ENCODE results near the gene TRABD2B. TPM values are rescaled to one million over a fixed set of nuclear protein-coding genes. Genes with fewer than 3 reads are reported as not detected.

The TRABD2B gene
- total and polyA plus RNA-seq, 2 of the 13 experiments (the other 11 are each of a cell fraction or from before 2014, with no cell fraction given) = 0.04 TPM; not detected in 1

DNA sequence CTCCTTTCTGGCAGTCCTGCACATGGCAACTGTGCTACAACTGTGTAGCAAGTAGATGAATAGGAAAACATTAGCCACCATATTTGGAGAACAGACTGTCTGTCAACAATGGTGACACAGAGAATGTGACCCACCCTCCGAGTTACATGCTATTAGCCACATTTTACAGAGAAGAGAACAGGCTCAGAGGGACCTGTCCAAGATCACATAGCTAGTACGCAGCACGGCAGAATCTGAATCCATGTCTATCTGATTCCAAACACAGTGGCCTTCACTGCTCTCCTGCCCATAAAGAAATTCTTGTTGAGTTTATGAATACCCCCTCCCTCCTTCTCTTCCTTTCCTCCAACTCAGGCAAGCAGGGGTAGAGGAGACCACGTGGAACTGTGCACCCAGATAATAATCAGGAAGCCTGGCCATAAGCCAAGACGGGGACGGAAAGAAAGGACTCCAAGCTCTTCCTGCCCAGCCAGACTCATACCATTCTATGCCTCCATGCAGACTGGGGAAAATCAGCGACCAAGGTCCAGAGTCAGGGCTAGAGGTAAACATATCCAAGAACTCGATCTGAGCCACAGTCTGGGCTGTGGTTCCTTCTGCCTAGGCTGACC lies 78.8 kb downstream of the TRABD2B start (continued):
- TF ChIP-seq, protein P1, sequence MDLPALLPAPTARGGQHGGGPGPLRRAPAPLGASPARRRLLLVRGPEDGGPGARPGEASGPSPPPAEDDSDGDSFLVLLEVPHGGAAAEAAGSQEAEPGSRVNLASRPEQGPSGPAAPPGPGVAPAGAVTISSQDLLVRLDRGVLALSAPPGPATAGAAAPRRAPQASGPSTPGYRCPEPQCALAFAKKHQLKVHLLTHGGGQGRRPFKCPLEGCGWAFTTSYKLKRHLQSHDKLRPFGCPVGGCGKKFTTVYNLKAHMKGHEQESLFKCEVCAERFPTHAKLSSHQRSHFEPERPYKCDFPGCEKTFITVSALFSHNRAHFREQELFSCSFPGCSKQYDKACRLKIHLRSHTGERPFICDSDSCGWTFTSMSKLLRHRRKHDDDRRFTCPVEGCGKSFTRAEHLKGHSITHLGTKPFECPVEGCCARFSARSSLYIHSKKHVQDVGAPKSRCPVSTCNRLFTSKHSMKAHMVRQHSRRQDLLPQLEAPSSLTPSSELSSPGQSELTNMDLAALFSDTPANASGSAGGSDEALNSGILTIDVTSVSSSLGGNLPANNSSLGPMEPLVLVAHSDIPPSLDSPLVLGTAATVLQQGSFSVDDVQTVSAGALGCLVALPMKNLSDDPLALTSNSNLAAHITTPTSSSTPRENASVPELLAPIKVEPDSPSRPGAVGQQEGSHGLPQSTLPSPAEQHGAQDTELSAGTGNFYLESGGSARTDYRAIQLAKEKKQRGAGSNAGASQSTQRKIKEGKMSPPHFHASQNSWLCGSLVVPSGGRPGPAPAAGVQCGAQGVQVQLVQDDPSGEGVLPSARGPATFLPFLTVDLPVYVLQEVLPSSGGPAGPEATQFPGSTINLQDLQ (CRISPR knock-in tag; IDR thresholded peaks at IDR 0.05) = no peak
- TF ChIP-seq, protein P2, sequence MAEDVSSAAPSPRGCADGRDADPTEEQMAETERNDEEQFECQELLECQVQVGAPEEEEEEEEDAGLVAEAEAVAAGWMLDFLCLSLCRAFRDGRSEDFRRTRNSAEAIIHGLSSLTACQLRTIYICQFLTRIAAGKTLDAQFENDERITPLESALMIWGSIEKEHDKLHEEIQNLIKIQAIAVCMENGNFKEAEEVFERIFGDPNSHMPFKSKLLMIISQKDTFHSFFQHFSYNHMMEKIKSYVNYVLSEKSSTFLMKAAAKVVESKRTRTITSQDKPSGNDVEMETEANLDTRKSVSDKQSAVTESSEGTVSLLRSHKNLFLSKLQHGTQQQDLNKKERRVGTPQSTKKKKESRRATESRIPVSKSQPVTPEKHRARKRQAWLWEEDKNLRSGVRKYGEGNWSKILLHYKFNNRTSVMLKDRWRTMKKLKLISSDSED (CRISPR knock-in tag; IDR thresholded peaks at IDR 0.05) = no peak
- no peak for TF ChIP-seq AKAP8 (CRISPR knock-in tag; IDR thresholded peaks at IDR 0.05)
- TF ChIP-seq, protein P3, sequence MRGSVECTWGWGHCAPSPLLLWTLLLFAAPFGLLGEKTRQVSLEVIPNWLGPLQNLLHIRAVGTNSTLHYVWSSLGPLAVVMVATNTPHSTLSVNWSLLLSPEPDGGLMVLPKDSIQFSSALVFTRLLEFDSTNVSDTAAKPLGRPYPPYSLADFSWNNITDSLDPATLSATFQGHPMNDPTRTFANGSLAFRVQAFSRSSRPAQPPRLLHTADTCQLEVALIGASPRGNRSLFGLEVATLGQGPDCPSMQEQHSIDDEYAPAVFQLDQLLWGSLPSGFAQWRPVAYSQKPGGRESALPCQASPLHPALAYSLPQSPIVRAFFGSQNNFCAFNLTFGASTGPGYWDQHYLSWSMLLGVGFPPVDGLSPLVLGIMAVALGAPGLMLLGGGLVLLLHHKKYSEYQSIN (CRISPR knock-in tag; IDR thresholded peaks at IDR 0.05; ENCODE audit: borderline replicate concordance) = no peak
- TF ChIP-seq SIN3A (IDR thresholded peaks at IDR 0.05; ENCODE audit: borderline replicate concordance, low read depth, low read length) = 0 out of 2 replicates have a peak, but pooled peaks have one; percentile 41
- TF ChIP-seq, protein P4, sequence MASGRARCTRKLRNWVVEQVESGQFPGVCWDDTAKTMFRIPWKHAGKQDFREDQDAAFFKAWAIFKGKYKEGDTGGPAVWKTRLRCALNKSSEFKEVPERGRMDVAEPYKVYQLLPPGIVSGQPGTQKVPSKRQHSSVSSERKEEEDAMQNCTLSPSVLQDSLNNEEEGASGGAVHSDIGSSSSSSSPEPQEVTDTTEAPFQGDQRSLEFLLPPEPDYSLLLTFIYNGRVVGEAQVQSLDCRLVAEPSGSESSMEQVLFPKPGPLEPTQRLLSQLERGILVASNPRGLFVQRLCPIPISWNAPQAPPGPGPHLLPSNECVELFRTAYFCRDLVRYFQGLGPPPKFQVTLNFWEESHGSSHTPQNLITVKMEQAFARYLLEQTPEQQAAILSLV (CRISPR knock-in tag; IDR thresholded peaks at IDR 0.05; ENCODE audit: borderline replicate concordance) = no peak
- TF ChIP-seq, protein P5, sequence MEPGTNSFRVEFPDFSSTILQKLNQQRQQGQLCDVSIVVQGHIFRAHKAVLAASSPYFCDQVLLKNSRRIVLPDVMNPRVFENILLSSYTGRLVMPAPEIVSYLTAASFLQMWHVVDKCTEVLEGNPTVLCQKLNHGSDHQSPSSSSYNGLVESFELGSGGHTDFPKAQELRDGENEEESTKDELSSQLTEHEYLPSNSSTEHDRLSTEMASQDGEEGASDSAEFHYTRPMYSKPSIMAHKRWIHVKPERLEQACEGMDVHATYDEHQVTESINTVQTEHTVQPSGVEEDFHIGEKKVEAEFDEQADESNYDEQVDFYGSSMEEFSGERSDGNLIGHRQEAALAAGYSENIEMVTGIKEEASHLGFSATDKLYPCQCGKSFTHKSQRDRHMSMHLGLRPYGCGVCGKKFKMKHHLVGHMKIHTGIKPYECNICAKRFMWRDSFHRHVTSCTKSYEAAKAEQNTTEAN (CRISPR knock-in tag; conservative IDR thresholded peaks at IDR 0.05) = no peak
- TF ChIP-seq, protein P6, sequence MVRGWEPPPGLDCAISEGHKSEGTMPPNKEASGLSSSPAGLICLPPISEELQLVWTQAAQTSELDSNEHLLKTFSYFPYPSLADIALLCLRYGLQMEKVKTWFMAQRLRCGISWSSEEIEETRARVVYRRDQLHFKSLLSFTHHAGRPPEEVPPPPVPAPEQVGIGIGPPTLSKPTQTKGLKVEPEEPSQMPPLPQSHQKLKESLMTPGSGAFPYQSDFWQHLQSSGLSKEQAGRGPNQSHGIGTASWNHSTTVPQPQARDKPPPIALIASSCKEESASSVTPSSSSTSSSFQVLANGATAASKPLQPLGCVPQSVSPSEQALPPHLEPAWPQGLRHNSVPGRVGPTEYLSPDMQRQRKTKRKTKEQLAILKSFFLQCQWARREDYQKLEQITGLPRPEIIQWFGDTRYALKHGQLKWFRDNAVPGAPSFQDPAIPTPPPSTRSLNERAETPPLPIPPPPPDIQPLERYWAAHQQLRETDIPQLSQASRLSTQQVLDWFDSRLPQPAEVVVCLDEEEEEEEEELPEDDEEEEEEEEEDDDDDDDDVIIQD (CRISPR knock-in tag; IDR thresholded peaks at IDR 0.05; ENCODE audit: low read depth) = no peak
- no peak for TF ChIP-seq ISX (CRISPR knock-in tag; conservative IDR thresholded peaks at IDR 0.05)
- TF ChIP-seq MED13 (CRISPR knock-in tag; IDR thresholded peaks at IDR 0.05) = no peak
- TF ChIP-seq ZIK1 (CRISPR knock-in tag; IDR thresholded peaks at IDR 0.05; ENCODE audit: borderline replicate concordance, low read depth) = no peak
- TF ChIP-seq, protein P7, sequence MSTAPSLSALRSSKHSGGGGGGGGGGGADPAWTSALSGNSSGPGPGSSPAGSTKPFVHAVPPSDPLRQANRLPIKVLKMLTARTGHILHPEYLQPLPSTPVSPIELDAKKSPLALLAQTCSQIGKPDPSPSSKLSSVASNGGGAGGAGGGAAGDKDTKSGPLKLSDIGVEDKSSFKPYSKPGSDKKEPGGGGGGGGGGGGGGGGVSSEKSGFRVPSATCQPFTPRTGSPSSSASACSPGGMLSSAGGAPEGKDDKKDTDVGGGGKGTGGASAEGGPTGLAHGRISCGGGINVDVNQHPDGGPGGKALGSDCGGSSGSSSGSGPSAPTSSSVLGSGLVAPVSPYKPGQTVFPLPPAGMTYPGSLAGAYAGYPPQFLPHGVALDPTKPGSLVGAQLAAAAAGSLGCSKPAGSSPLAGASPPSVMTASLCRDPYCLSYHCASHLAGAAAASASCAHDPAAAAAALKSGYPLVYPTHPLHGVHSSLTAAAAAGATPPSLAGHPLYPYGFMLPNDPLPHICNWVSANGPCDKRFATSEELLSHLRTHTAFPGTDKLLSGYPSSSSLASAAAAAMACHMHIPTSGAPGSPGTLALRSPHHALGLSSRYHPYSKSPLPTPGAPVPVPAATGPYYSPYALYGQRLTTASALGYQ (CRISPR knock-in tag; IDR thresholded peaks at IDR 0.05) = no peak; the same call in 1 of the 2 replicates
- TF ChIP-seq, protein P8, sequence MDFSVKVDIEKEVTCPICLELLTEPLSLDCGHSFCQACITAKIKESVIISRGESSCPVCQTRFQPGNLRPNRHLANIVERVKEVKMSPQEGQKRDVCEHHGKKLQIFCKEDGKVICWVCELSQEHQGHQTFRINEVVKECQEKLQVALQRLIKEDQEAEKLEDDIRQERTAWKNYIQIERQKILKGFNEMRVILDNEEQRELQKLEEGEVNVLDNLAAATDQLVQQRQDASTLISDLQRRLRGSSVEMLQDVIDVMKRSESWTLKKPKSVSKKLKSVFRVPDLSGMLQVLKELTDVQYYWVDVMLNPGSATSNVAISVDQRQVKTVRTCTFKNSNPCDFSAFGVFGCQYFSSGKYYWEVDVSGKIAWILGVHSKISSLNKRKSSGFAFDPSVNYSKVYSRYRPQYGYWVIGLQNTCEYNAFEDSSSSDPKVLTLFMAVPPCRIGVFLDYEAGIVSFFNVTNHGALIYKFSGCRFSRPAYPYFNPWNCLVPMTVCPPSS (IDR thresholded peaks at IDR 0.05) = no peak
- TF ChIP-seq BHLHE40 (IDR thresholded peaks at IDR 0.05; ENCODE audit: low read length) = no peak
- no peak for TF ChIP-seq ETV6 (CRISPR knock-in tag; conservative IDR thresholded peaks at IDR 0.05)
- no peak for TF ChIP-seq ASH2L (IDR thresholded peaks at IDR 0.05; ENCODE audit: insufficient read length, low read depth, low read length)
